K562 (cell line): Measurements from ENCODE around the gene LRP1-AS. TPM values are rescaled to one million over a fixed set of nuclear protein-coding genes. Genes with fewer than 3 reads are reported as not detected.

Experiments used
- ATAC-seq: fragments of 200-7000 bp; cut with Tn5 transposase; 3 replicates; pipeline ENCODE4 v1.9.1; 2020; ENCODE audit warnings: moderate library complexity
- BruUV-seq: library from RNA; stranded (reverse); fragments of 400-500 nt; replicated peaks from 2 replicates; lab custom pipeline; 2021; lab: Mats Ljungman, UMichigan
- CTCF ChIA-PET: fragments of 300-600 bp; formaldehyde crosslinking; extraction: SDS; loops from one replicate; lab custom pipeline; 2021; ENCODE audit warnings: low intra/inter-chr PET ratio; lab: Yijun Ruan, JAX
- POLR2A ChIA-PET: fragments of 300-600, 350-650 bp; sonication (Branson Sonifier 250); formaldehyde crosslinking; extraction: SDS; loops from one replicate; lab custom pipeline; 2021; ENCODE audit warnings: antibody characterized with exemption, inconsistent platforms; lab: Yijun Ruan, JAX
- DNase-seq, 4 experiments: peaks; one replicate each; pipeline versions ENCODE4 v3.0.0 to v3.0.0-alpha.2; 2011 to 2018; ENCODE audit warnings: low spot score in 3 of 4, mixed read lengths in 3 of 4; ENCODE audit errors: extremely low read depth in 1 of 4
- FAIRE-seq: peaks from 2 replicates; lab custom pipeline; 2011; peaks lifted over from hg19 to GRCh38; lab: Jason Lieb, UNC
- H2AFZ ChIP-seq: 2 replicates; pipeline ENCODE4 v1.6.0; 2011; ENCODE audit warnings: low read depth, low read length, control low read depth, inconsistent platforms
- H3K27ac ChIP-seq: fragments of 200-600 bp; 3 replicates; pipeline ENCODE4 v1.8.0; 2011; ENCODE audit warnings: low read depth, mild to moderate bottlenecking, control low read depth, inconsistent platforms, low read length, moderate library complexity, mixed read lengths; ENCODE audit errors: extremely low read depth
- H3K27me3 ChIP-seq, 2 experiments: fragments of 300-600 bp in 1 of 2; 2 replicates in 1 of 2; 3 replicates in 1 of 2; pipeline versions ENCODE4 v1.6.0 to v1.8.0; 2011; ENCODE audit warnings: inconsistent platforms in 2 of 2, low read length in 2 of 2, mild to moderate bottlenecking in 1 of 2, mixed read lengths in 1 of 2, moderate library complexity in 1 of 2; ENCODE audit not compliant: control insufficient read depth in 2 of 2, insufficient read depth in 2 of 2
- H3K36me3 ChIP-seq: fragments of 300-600 bp; 3 replicates; pipeline ENCODE4 v1.8.0; 2011; ENCODE audit warnings: mild to moderate bottlenecking, low read length, inconsistent platforms; ENCODE audit not compliant: control insufficient read depth, insufficient read depth
- H3K4me1 ChIP-seq, 2 experiments: fragments of 200-600 bp in 1 of 2; replicated peaks in 1 of 2; 2 replicates in 1 of 2; 3 replicates in 1 of 2; pipeline versions ENCODE4 v1.5.1 to v1.8.0; 2011; ENCODE audit warnings: inconsistent platforms in 2 of 2, low read length in 2 of 2, mild to moderate bottlenecking in 1 of 2, mixed read lengths in 1 of 2, moderate library complexity in 1 of 2; ENCODE audit not compliant: control insufficient read depth in 2 of 2, insufficient read depth in 2 of 2
- H3K4me2 ChIP-seq: 2 replicates; pipeline ENCODE4 v1.6.1; 2011; ENCODE audit warnings: low read length, control low read depth, inconsistent platforms, mixed read lengths; ENCODE audit not compliant: insufficient read depth
- H3K4me3 ChIP-seq: fragments of 200-600 bp; sonication (generic), shearing (Covaris generic); 2 replicates; pipeline ENCODE4 v1.5.1; 2016; ENCODE audit warnings: control low read depth, inconsistent platforms
- H3K79me2 ChIP-seq: fragments of 200-600 bp; 3 replicates; pipeline ENCODE4 v1.8.0; 2011; ENCODE audit warnings: low read length, inconsistent platforms; ENCODE audit not compliant: control insufficient read depth, insufficient read depth
- H3K9ac ChIP-seq, 2 experiments: 2 replicates each; pipeline versions ENCODE4 v1.6.0 to v1.6.1; 2011; ENCODE audit warnings: low read depth in 2 of 2, low read length in 2 of 2, control low read depth in 1 of 2, inconsistent platforms in 1 of 2, mild to moderate bottlenecking in 1 of 2, mixed read lengths in 1 of 2; ENCODE audit not compliant: insufficient read depth in 1 of 2
- H3K9me1 ChIP-seq: one replicate; pipeline ENCODE4 v1.6.0; 2011; ENCODE audit warnings: inconsistent platforms, mild to moderate bottlenecking, low read length, moderate library complexity; ENCODE audit not compliant: control insufficient read depth, insufficient read depth
- H3K9me3 ChIP-seq: replicated peaks from 2 replicates; pipeline ENCODE4 v1.5.1; 2011; ENCODE audit warnings: low read depth, low read length, inconsistent platforms; ENCODE audit not compliant: control insufficient read depth, insufficient read depth
- H4K20me1 ChIP-seq: replicated peaks from 2 replicates; pipeline ENCODE4 v1.6.1; 2011; ENCODE audit warnings: low read length, inconsistent platforms, mixed read lengths; ENCODE audit not compliant: control insufficient read depth, insufficient read depth
- CREM ChIP-seq: IDR thresholded peaks from 2 replicates; pipeline ENCODE4 v1.6.1; 2014; ENCODE audit warnings: antibody characterized with exemption, low read depth
- ELF2 ChIP-seq: fragments of 250-450 bp; sonication (Bioruptor Pico); IDR thresholded peaks from 2 replicates; pipeline ENCODE4 v1.5.0; 2021; ENCODE audit warnings: mild to moderate bottlenecking
- FIP1L1 ChIP-seq: fragments of 200-400 bp; formaldehyde crosslinking; IDR thresholded peaks from 2 replicates; pipeline ENCODE4 v1.6.1; 2018; ENCODE audit warnings: mild to moderate bottlenecking, low read depth, low read length; ENCODE audit not compliant: poor library complexity, severe bottlenecking
- HDAC6 ChIP-seq: IDR thresholded peaks from 2 replicates; pipeline ENCODE4 v1.6.1; 2012; ENCODE audit warnings: low read depth, mild to moderate bottlenecking, control low read depth, inconsistent platforms, low read length, moderate library complexity
- HIVEP1 ChIP-seq: fragments of 250-450 bp; sonication (Bioruptor Pico); IDR thresholded peaks from 2 replicates; pipeline ENCODE4 v1.4.0; 2020; ENCODE audit warnings: mild to moderate bottlenecking
- MTA3 ChIP-seq: fragments of 450-650 bp; formaldehyde crosslinking; IDR thresholded peaks from 2 replicates; pipeline ENCODE4 v1.6.1; 2017; ENCODE audit warnings: mild to moderate bottlenecking, borderline replicate concordance
- NFE2 ChIP-seq: IDR thresholded peaks from 2 replicates; pipeline ENCODE4 v1.6.1; 2014; ENCODE audit warnings: antibody characterized with exemption, low read depth
- PTRF ChIP-seq: fragments of 450-650 bp; IDR thresholded peaks from 2 replicates; pipeline ENCODE4 v1.6.1; 2016; ENCODE audit warnings: mild to moderate bottlenecking, missing genetic modification characterization, missing compliant biosample characterization
- PTTG1 ChIP-seq: fragments of 450-650 bp; IDR thresholded peaks from 2 replicates; pipeline ENCODE4 v1.6.1; 2016; ENCODE audit warnings: low read depth, mild to moderate bottlenecking, missing genetic modification characterization, missing compliant biosample characterization
- SMARCE1 ChIP-seq: fragments of 450-650 bp; IDR thresholded peaks from 2 replicates; pipeline ENCODE4 v1.7.1; 2016; ENCODE audit warnings: mild to moderate bottlenecking
- TAL1 ChIP-seq: fragments of 450-650 bp; IDR thresholded peaks from 2 replicates; pipeline ENCODE4 v1.6.1; 2016; ENCODE audit warnings: mild to moderate bottlenecking
- ZBTB9 ChIP-seq: fragments of 450-650 bp; formaldehyde crosslinking; IDR thresholded peaks from 2 replicates; pipeline ENCODE4 v1.4.0; 2020; ENCODE audit warnings: mild to moderate bottlenecking, moderate library complexity
- ZNF124 ChIP-seq: sonication (generic); formaldehyde crosslinking; IDR thresholded peaks from 2 replicates; pipeline ENCODE4 v1.8.1; 2022; ENCODE audit warnings: missing genetic modification reagents
- ZNF165 ChIP-seq: fragments of 250-450 bp; sonication (Bioruptor Pico); IDR thresholded peaks from 2 replicates; pipeline ENCODE4 v1.4.0; 2020; ENCODE audit warnings: borderline replicate concordance
- ZNF184 ChIP-seq: sonication (generic); formaldehyde crosslinking; IDR thresholded peaks from 2 replicates; pipeline ENCODE4 v1.5.0; 2020; ENCODE audit warnings: missing genetic modification reagents
- ZNF197 ChIP-seq: fragments of 200-800 bp; sonication (Bioruptor generic); IDR thresholded peaks from 2 replicates; pipeline ENCODE4 v1.6.1; 2016; ENCODE audit warnings: low read depth, missing genetic modification characterization, missing compliant biosample characterization
- ZNF24 ChIP-seq: fragments of 450-650 bp; IDR thresholded peaks from 2 replicates; pipeline ENCODE4 v1.6.1; 2016
- ZNF347 ChIP-seq: fragments of 450-650 bp; formaldehyde crosslinking; IDR thresholded peaks from 2 replicates; pipeline ENCODE4 v1.4.0; 2020; ENCODE audit warnings: low read depth, mild to moderate bottlenecking, moderate library complexity
- ZNF561 ChIP-seq: fragments of 450-650 bp; formaldehyde crosslinking; conservative IDR thresholded peaks from 2 replicates; pipeline ENCODE4 v1.4.0; 2020; ENCODE audit warnings: mild to moderate bottlenecking, moderate library complexity
- WGBS: fragments of 100-300 bp; shearing (Covaris generic); methylation state at CpG from one replicate; pipeline ENCODE4 v1.1.6; 2016; ENCODE audit warnings: low coverage, mixed read lengths; ENCODE audit not compliant: insufficient coverage; ENCODE audit errors: missing lambda C conversion rate; 5-methylcytosine and 5-hydroxymethylcytosine counted together
- in situ Hi-C: fragments of 300-500 bp; cut with MboI; formaldehyde crosslinking; loops from 4 replicates; pipeline ENCODE4 v1.15.0; 2018; ENCODE audit warnings: inconsistent platforms, mixed read lengths
- intact Hi-C: fragments of 100-400 bp; cut with micrococcal nuclease; formaldehyde crosslinking; loops from 2 replicates; pipeline ENCODE4 v1.14.2; 2022
- polyA plus RNA-seq, 8 experiments: library from polyadenylated mRNA; depleted of rRNA in 4 of 8; stranded (reverse) in 5 of 8; unstranded in 3 of 8; fragments of >200 nt; fragmentation: Nextera tagmentation in 2 of 8; fragmentation: Illumina TruSeq in 1 of 8; extraction: Ambion mirVana in 2 of 8; extraction: Trizol in 1 of 8; gene quantifications; 2 replicates each; pipeline versions ENCODE4 v1.2.1 to v1.2.3, GENCODE V29; 2011 to 2014; ENCODE audit warnings: inconsistent platforms in 1 of 8, missing spikeins in 1 of 8
- total RNA-seq, 7 experiments: library from RNA; depleted of rRNA in 6 of 7; stranded (reverse); fragments of >200 nt in 6 of 7; fragmentation: Illumina TruSeq in 2 of 7; extraction: Trizol in 2 of 7; gene quantifications; 2 replicates each; pipeline versions ENCODE4 v1.2.1 to v1.2.3, GENCODE V29; 2011 to 2021; ENCODE audit warnings: low replicate concordance in 1 of 7

Gene LRP1-AS
- total and polyA plus RNA-seq, 9 of the 15 experiments (the other 6 are each of a cell fraction or from before 2014, with no cell fraction given), result not detected

GRCh38 chr12:57099766-57100165 lies 47.7 kb downstream of the LRP1-AS start:
- H4K20me1 ChIP-seq, result no peaks in the 10 kb centered on the region
- H3K9me3 ChIP-seq, result no peaks in the 10 kb centered on the region
- H3K4me2 ChIP-seq, result no peak overlapping the region
- ChIA-PET CTCF (no interaction called here), POLR2A (interaction anchor here (1.2 to 5.1 kb wide), 2 partner anchors 10 to 12 kb away, joined by 3 to 32 read pairs; partner anchors contain the start of gene STAT6)
- H3K36me3 ChIP-seq, result peaks cover 56% of the 10 kb centered on the region
- BruUV-seq, result no TSS peak
- intact Hi-C loops (no loop called here), in situ Hi-C loops (no loop called here)
- peak in 1 of 4 experiments; percentile 2 for DNase-seq
- no peak for ATAC-seq
- no peaks in the 10 kb centered on the region for H3K79me2 ChIP-seq
- H3K4me3 ChIP-seq, result no peak overlapping the region
- no peak overlapping the region for H3K27ac ChIP-seq
- no peaks in the 10 kb centered on the region for H3K9me1 ChIP-seq
- H3K9ac ChIP-seq, result peak overlapping the region in 1 of 2 experiments; percentile 76; a peak in 2 of 4 replicates
- H3K4me1 ChIP-seq, result peaks cover 38 to 62% of the 10 kb centered on the region in 2 experiments
- no peak overlapping the region for H2AFZ ChIP-seq
- TF ChIP-seq FIP1L1 (no peak), ZNF561 (CRISPR knock-in tag) (no peak), NFE2 (no peak), ZNF124 (CRISPR knock-in tag) (no peak), HDAC6 (no peak), ZBTB9 (CRISPR knock-in tag) (no peak), ZNF197 (CRISPR knock-in tag) (no peak), ZNF165 (no peak), PTRF (tag) (no peak), PTTG1 (no peak), ZNF24 (no peak), HIVEP1 (CRISPR knock-in tag) (no peak), TAL1 (no peak), ZNF184 (CRISPR knock-in tag) (no peak), ZNF347 (CRISPR knock-in tag) (no peak), ELF2 (CRISPR knock-in tag) (no peak), MTA3 (no peak), SMARCE1 (no peak), CREM (no peak)
- H3K27me3 ChIP-seq, result no peaks in the 10 kb centered on the region
- FAIRE-seq, result no peak
- WGBS, result 81% methylated on average over 11 of the region's 12 CpGs
